Urothelium cell line (cell line): ENCODE measurements around the gene SASH1.

Experiments
- DNase-seq: peaks from one replicate; pipeline ENCODE4 v3.0.0; 2011; ENCODE audit warnings: low spot score, mixed read lengths
- FAIRE-seq: peaks from 2 replicates; lab custom pipeline; 2011; peaks lifted over from hg19 to GRCh38; lab: Jason Lieb, UNC

The SASH1 gene

DNA sequence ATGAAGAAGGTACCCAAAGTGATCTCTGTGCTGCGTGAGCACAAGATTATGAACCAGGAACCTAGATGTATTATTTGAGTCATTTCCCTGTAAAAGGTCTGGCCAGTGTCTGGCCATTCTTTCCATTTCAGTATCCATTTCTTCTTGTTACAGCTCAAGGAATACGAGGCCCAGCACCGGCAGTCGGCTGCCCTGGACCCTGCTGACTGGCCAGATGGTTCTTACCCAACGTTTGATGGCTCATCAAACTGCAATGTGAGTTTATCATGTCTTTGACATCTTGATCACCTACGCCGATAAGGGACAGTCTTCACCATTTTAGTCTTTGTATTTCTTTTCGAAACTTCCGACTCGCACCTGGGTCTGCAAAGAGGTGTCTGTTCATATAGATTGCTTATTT is 144.8 kb downstream of the SASH1 start:
- no peak for FAIRE-seq
- no peak for DNase-seq

DNA sequence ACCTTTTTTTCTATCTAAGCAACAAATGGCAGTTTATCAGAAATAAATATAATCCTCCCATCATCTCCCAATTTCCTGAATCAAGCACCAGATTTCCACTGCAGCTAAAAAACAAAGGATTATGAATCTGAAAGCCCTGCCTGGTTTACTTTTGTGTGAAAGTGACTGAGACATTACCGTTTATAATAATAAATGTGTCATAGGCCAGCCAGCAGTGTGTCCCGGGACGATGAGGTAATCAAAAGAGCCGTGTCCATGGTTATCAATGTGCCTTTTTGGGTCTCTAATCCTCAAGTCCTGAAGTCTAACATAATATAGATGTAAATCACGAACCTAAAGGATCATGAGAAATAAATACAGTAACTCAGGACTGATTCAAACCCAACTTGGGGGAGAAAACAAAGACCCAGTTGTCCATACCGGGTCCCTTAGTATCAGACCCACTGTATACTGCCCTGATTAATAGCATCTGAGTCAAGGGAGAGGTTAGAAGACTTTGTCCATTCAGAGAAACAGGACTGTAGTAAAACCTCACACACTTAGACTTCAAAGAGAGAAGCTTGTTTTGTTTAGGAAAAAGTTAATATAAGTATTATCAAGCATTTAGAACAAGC is 149.1 kb downstream of the SASH1 start:
- DNase-seq: no peak
- no peak for FAIRE-seq

DNA sequence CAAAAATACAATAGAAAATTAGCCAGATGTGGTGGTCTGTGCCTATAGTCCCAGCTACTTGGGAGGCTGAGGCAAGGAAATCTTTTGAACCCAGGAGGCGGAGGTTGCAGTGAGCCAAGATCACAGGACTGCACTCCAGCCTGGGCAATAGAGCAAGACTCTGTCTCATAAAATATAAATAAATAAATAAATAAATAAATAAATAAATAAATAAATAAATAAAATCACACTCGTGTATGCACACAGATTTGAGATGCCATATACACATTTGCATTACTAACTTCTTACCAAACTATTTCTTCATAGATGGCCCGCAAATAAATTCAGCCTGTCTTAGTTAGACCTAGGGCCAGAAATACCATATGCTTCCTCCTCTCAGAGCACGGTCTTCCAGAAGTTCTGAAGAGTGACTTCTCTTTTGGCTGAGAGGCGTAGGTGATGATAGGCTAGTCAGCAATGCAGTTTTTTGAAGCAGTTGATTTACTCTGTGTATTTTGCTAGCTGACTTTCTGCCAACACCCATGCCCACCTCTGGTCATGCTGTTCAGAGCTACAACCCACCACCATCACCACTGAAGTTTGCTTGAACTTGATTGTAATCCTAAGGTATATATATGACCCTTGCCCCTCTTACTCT is 150.1 kb downstream of the SASH1 start:
- DNase-seq: no peak
- FAIRE-seq: no peak

DNA sequence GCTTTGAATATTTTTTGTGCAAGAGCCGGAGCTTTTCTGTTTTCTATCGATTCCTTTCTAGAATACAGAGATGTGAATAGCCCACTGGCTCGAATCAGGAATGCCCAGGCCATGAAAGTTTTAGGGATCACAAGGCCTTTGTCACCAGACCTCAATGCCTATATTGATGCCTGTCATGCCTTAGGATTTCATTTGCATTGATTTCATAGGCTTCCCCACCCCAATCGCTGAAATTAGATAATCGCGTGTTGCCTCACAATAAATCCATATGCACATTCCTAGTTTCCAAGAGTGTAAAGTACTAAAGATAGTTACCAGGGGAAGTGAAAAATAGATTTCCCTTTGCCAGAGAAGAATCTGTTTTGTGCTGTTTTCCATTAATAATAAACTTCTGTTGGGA is 150.8 kb downstream of the SASH1 start:
- FAIRE-seq (no peak), DNase-seq (no peak)

DNA sequence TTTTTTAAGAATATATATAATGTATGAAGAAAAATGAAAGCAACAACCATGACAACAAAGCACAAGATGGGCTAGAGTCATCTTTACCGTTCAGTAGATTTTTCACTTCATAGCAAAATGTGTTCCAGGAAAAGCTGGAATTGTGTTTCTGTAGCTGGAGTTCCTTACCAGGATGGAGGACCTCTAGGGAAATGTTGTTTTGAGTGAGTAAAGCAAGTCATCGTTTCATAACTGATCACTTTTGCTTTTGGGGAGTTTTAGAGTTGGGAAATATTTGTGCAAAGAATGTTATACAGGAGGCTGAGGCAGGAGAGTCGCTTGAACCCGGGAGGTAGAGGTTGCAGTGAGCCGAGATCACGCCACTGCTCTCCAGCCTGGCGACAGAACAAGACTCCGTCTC is 151.6 kb downstream of the SASH1 start:
- no peak for FAIRE-seq
- DNase-seq: no peak

DNA sequence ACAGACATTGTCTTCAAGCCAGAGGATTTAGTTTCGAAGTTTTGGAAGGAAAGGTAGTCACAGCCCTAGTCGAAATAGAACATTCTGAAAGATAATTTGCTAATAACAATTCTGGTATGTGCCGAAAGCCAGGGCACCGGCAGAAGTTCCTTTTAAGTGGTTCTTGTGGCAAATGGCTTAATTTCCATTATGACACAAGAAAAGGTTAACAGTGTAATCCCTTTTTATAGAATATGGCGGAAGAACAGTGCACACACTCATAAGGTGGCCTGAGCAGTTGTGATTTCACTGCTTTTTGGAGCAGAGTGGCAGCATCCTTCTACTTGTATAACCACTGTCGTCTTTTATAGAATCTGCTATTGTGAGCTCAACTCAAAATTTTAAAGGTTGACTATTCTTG is 152.4 kb downstream of the SASH1 start:
- FAIRE-seq: no peak
- no peak for DNase-seq

DNA sequence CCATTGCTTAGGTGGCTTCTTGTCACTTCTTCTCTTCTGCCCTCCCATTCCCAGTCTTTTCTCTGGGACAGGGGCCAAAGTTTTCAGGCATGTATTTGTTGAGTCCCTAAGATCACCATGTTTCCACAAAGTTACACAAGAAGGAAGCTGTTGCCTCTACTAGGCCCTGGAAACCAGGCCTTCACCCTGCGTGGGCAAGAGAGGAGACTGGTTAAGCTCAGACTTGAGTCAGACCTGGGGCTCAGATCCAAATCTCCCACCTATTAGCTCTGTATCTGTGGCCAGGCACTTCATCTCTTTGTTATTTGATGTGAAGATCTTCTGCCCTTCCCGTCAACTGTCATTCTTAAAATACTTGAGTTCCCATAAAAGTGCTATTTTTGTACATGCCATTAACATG is 154.6 kb downstream of the SASH1 start:
- DNase-seq (peak; percentile 48), FAIRE-seq (no peak)

DNA sequence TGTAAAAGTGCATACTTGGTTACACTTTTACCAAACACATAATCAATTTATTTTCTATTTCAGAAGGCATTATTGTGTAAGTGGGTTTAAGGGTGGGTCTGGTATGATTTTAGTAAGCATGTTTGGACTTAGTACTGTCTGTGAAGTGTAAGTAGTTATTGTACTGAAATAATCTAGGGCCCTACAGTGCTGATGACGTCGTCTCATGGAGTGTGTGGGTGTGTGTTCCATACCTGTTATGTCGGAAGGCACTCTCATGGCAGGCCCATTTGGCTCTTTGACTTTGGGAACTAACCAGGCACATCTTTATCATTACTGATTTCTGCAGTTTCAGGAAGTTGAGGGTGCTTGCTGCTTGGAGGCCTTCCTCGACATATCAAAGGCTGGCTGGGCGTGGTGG is 155.1 kb downstream of the SASH1 start:
- FAIRE-seq (no peak), DNase-seq (no peak)

DNA sequence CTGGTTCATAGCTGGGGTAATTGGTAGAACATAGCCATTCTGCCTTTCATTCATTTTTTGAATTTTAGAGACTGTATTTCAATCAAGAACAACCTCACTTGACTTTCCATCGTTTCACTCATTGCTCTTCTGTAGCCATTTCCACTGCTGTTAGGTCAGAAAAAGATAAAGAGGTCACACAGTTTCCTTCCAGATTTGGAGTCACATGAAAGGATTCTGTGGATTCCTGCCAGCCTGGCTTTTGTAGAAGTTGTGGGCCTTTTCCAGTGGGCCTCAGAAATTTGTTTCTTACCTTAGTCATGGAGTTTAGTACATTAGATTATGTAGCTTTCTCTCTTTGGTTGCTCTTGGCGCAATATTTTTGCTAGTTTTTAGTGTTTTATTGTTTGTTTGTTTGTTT is 157.8 kb downstream of the SASH1 start:
- FAIRE-seq: no peak
- DNase-seq: no peak

DNA sequence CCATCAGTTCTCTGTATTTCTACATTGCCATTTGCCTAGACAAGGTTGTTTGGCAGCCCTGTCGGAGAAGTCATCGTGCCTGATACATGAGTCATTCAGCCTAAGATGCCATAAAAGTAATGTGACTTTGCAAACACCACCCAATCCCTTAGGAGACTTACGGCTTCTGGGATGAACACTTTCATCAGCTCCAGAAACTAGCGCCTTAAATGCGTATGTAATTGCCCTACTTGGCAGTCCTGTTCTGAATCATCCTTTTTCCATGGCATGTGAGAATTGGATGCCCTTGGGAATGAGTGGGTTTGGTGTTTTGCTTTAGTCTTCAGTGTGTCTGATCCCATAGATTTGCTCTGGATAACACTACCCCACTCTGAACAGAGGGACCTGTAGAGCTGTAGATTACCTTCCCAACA is 158.5 kb downstream of the SASH1 start:
- FAIRE-seq: peak; percentile 63
- peak; percentile 81 for DNase-seq

DNA sequence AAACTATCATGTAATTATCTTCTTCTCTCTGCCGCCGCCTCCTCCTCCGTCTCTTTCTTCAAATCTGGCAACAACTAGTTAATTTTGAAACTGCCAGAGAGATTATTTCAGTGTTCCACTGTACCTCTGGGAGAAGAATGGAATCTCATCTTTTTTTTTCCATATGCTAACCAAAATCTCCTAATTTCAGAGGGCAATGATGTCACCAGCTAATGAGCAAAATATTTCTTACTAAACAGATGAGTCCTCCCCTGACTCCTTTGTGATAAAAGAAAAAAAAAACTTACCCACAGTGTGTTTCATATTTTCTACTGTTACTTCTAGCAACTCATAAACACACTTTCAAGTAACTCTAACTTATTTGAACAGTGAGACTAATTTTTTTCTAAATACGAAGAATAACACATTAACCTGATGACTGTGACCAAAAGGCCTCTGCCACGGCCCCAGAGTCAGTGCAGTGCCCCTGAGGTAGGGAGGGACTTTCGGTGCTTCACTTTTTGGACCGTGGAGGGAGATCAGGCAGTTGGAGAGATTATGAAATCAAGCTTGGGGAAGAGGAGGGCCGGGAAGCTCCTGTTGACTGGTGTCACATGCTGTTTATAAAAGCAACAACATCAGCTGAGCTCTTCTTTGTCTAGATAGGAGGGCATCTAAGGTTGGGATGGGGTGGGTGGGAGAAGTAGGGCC is 159.6 kb downstream of the SASH1 start:
- no peak for FAIRE-seq
- no peak for DNase-seq

DNA sequence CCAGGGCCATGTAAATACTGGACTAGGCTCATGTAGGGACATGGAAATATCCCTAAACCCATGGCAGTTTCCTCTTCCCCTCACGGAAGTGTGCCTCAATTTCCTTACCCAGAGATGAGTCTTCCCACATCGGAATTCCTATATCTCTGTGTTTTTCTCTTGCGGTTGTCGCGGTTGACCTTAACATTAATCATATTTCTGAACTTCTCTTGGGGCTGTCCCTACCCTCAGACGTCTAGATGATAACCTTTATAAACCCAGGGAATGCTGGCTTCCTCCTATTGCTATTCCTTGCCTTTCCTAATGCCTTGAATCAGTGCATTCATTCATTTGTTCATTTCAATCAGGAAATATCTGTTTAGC is 160.1 kb downstream of the SASH1 start:
- no peak for DNase-seq
- FAIRE-seq: no peak

DNA sequence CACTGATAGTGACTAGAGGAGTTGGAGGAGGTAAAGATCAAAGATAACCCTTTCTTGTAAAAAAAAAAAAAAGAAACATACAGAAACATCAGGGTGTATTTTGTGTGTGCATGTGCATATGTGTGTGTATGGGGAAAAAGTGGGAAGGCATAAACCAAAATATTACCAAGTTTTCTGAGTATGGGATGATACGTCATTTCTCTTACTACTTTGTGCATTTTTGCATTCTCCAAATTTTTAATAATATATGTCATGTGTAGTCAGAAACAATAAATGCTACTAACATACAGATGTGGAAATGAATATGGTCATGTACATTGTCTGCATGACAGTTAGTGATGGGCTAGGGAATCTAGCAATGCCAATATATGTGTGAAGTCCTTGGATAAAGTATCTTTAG is 161.1 kb downstream of the SASH1 start:
- FAIRE-seq (no peak), DNase-seq (no peak)

DNA sequence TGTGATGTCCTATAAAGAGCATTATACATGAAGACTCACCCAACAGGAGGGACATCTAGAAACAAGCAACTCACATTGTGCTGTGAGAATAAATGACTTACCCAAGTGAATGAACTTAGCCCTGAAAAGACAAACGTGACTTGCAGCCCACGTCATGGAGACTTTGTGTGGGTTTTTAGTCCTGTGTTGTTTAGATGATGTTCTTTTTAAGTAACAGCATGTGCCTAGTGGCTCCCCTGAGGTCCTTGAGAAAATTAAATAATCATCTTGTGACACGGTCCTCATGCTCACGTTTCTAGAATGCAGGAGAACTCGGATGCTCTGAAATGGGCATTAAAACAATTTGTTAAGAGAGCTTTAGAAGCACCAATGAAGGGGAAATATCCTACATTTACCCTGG is 165.1 kb downstream of the SASH1 start:
- FAIRE-seq (no peak), DNase-seq (no peak)

DNA sequence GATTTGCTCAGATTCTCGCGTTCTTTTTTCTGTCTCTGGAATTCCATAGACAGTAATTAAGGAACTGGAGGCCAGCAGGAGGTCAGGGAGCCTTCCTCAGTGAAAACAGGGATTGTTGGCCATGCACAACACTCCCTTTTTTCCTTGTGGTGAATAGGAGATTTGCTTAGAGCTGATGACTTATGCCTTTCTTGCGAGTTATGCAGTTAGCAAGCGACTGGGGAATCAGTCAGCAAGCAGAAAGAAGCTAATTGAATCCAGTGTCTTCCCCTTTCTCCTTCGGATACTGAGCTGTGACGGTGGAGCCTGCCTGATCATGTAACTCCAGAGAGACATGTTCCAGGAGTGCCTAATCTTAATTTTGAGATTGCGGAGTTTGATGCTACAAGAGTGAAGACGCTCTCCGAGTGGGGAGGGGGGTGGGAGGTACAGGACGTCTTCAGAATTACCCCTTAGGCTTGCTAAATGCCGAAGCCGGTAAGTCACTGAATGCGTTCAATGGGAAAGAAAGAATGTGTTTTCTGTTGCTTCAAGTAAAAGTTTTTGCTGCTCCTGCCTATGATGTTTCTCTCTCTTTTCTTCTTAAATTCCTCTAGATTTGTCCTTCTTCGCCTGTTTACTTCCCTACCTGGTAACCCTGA is 165.9 kb downstream of the SASH1 start:
- DNase-seq: no peak
- no peak for FAIRE-seq

DNA sequence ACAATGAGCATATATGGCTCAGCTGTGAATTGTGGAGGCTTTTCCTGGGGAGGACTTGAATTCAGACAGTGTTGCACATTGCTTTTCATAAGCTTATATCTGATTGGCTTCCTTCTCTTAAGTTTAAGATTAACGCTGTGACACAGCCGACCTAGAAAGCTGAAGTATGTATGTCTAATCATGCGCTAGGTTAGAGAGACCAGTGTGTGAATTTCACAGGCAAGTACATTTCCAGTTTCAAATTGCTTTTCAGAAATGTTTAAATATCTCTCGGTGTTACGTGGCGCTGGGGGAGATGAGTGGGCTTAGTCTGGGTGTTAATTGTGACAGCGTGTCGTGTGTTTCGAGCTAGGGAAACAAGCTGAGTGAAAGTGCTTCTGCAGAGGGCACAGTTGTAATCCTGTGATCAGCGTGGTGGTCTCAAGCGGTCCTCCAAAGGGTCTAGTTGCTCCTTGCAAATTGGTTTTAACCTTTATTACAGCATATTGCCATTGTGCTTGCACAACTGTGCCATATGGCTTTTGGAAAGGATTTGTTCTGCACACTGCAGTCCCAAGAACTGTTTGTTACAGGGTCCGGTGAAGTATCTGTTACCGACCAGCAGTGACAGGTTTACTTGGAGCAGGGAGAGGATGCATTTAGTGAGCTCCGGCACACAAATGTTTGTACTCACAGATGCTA is 166.6 kb downstream of the SASH1 start:
- FAIRE-seq: no peak
- DNase-seq: no peak

DNA sequence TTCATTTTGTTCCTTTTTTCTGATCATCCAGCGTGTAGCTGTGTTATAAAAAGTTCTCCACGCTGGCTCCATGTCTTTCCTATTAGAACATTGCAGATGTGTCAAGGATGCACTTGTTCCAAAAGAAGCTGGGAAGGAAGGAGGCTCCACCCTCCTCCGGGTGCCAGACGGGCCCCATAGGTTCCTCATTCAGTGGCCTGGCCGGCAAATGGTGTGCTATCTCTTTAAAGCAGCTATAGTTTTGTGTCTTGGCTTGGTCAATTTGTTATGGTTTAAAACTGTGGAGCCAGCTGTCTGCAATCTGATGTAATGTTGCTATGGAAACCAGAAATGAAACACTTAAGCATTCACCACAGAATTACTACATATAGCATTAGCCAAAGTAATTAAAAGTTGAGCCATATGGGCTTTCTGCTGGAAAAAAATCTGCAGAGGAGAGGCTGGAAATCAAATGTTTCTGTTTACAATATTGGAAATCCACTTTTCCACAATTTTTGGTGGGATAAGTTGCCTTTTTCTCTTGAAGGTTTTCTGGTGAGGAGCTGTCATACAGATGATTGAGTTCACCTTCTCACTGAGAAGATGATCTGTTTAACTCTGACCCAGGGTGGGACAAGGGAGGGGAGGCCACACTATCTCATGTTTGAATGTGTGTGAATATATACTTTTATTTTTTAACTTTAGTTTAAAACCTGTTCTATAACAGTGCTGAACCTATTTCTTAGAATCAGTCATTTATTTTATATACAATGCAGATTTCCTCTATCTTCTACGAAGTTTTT is 167.4 kb downstream of the SASH1 start:
- FAIRE-seq (no peak), DNase-seq (peak; percentile 35)

DNA sequence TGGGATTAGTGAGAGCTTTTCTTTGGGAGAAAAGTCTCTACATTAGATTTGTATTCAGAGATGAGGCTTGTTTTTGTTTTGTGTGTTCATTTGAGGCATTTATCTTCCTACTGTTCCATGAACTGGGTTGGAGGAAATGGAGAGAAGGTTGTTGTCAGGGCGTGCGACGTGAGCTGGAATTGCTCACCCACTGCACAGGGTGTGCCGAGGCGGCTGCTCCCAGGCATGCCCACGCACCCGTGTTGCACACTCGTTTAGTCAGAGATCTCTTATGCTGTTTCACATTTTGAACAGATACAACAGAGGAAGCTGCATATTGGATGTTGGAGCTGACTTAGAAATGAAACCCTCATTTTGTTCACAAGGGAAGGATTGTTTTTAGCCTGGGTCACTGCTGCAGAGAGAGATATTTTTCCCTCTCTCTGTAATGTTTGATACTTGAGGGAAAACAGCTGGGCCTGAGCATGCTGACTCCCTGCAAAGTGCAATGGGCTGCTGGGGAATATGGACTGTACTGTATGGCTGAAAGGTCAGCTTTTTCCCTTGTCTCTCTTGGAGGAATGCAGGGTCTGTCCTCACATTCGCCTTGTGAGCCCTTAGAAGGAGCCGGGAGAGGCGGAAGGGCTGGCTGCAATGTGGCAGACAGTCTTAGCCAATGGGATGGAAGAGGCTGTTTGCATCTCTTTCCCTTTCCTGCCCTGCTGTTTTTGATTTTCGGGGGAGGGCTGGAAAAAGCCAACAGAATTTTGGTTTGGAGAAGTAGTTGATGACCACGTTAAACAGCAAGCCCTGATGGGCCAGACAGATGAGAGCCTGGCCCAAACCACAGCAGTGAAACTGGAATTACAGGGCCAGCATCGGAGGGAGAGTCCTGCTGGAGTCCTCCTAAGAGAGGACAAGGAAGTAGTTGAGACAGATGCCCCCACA is 170.8 kb downstream of the SASH1 start:
- FAIRE-seq: no peak

DNA sequence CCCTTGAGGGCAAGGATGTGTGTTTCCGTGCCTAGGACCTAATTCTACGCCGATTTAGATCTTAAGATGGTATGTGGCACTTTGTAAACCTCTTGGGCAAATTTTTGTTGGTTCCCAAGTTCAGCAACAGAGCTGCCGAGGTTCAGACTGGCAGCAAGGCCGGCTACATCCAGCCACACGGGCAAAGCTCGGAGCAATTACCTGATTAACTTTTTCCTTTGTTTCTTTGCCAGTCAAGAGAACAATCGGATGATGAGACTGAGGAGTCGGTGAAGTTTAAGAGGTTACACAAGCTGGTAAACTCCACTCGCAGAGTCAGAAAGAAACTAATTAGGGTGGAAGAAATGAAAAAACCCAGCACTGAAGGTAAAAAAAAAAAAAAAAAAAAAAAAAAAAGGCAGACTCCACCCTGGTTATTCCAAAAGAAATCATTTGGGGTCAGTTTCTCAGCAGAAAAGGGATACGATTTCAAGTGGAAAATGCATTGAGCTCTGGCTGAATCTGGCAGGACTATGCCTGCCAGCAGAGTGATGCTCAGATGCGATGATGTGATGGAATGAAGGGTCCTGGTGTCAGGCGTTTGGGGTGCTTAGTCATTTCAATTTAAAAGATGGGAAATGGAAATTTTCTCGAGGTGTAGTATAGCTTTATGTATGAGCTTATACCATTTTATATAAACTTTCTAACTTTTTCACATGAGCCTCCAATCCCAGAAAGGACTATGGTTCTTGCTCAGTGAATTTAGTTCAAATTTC is 171.6 kb downstream of the SASH1 start:
- no peak for FAIRE-seq
- DNase-seq: no peak

More for the DNA sequence above, 170.8 kb downstream of the SASH1 start:
- no peak for DNase-seq
